Activated CD4-positive, alpha-beta T cell treated with anti-CD3 and anti-CD28 coated beads, Interleukin-2, amount 50 U/mL, for 24 hours (primary cell): ENCODE data around the gene AIP.
"Not testable (repeated sequence)": the region's sequence is repeated elsewhere in the genome, so short reads cannot be mapped to it uniquely, and the experiment has no call there.

Experiments
- DNase-seq, 2 donors: peaks; one replicate each; pipeline ENCODE4 v3.0.0-alpha.2; 2020; ENCODE audit warnings: low read depth in 1 of 2, low spot score in 1 of 2

The AIP gene

DNA sequence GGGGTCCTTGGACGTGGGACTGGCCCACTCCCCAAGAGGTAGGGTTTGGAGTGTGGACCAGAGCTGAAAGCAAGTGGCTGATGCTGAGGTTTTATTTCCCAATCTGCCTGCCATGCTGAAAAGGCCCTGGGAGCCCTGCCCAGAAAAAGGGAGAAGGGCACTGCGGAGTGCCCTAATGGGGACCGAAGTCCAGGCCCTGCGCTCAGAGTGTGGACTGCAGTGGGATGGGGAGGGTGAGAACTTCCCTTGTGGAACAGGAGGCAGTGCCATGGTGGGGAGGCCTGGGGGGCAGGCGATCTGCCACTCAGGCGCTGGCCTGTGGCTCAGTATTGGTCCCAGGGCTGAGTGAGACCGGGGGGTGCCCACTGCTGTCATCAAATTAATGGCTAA, 34.6 kb upstream of the AIP start:
- DNase-seq = no peak

- DNase-seq = no peak
Measured at GRCh38 chr11:67449116-67449844, 33.5 kb upstream of the AIP start.

- no peak for DNase-seq
Measured at GRCh38 chr11:67450796-67451657, 31.8 kb upstream of the AIP start.

GRCh38 chr11:67451658-67451976, 31.2 kb upstream of the AIP start:
- no peak for DNase-seq

- no peak for DNase-seq
Measured at GRCh38 chr11:67452141-67452952, 30.5 kb upstream of the AIP start, which contains the start of gene GPR152. Gene GPR152, minus strand, starts transcription at chr11:67452729. Its CDS starts 5 bp downstream, at chr11:67452724.

- no peak for DNase-seq
Measured at GRCh38 chr11:67453816-67454732, 28.8 kb upstream of the AIP start.

DNA sequence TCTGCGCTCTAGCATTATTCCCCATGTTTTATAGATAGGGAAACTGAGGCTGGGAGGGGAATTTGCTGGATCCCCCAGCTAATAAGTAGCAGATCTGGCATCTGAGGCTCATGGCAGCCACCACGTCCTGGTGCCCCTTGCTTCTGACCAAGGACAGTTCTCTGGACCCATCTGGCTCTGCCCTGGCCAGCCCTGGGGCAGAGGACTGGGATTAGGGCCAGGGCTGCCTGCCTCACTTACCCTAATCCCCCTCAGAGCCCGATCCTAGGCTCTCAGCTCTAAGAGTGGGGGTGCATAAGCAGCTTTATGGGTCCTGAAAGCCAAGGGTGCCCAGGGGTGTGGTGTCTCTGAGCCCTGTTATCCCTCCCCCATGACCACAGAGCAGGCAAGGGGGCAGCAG, 27.8 kb upstream of the AIP start, which contains the start of gene CABP4:
Gene CABP4, plus strand, starts transcription at position 301 of the 400 bp plus-strand sequence. Its CDS starts 70 bp downstream, at position 371.
- no peak for DNase-seq

DNA sequence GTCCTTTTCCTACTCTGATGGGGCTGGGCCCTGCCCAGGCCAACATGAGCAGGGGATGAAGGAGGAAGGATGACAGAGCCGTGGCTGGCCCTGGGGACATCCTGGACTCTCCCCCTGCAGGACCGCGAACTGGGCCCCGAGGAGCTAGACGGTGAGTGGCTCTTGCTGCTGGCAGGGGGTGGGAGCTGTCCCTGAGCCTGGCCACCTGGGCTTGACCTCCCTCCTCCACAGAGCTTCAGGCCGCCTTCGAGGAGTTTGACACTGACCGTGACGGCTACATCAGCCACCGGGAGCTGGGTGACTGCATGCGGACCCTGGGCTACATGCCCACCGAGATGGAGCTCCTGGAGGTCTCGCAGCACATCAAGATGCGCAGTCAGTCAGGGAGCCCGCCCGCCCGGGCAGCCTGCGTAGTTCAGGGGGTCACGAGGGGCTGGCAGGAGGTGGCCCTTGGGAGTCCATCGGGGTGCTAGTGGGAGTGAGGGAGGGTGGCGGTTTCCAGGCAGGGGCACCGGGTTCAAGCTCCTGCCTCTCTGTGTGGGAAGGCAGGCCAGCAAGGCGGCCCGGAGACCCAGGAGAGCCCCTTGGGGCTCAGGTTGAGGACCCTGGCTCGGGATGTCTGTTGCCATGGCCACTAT, 26.6 kb upstream of the AIP start:
- DNase-seq = no peak

GRCh38 chr11:67457453-67457852, 25.4 kb upstream of the AIP start:
- no peak for DNase-seq

- DNase-seq = no peak
Measured at GRCh38 chr11:67458266-67458665, 24.6 kb upstream of the AIP start.

DNA sequence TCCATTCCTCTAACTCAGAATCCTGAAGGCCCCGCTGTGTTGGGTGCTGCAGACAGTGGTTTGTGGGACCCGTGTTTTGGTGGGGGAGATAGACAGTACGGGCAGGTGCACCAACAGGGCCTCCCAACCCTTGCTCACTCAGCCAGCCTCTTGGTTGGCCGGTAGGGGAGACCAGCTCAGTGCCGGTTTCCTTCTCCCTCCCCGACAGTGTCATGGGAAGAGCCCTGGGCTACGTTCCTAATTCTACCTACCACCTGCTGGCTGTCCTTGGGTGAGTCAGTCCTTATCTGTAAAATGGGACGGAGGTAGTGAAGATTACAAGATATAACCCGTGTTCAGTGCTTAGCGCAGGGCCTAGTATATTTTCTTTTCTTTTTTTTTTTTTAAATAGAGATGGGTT, 19.6 kb upstream of the AIP start:
- DNase-seq = no peak

GRCh38 chr11:67463680-67464410, 19.0 kb upstream of the AIP start:
- DNase-seq = no peak

DNA sequence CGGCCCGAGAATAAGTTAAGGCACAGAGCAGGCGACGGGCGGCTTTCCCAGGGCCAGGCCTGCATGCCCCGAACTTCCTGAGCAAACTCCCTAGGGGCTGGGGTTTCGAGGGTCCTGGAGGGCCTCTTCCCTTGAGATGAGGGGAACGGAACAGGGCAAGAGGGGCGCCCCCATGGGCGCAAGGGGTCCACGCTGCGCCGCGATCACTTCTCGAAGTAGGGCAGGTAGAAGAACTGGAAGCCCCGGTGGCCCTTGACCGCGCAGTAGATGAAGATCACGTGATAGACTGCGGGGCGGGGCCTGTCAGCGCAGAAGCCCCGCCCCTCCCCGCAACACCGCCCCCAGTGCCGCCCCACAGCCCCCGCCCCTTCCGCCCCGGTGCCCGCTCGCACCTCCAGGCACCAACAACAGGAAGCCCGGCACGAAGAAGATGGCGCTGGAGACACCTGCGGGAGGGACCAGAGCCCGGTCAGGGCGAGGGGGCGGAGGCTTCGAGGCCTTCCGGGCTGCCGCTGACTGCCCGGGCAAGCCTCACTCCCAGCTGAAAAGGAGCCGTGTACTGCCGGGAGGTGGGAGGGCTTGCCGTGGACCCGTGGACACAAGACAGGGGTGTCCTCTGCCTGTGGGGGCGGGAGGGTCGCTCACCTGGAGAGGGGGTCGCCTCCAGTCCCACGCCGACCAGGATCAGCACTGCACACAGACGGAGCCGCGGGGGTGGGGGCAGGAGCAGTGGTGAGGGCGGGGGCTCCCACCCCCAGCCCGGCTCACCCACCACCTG, 18.2 kb upstream of the AIP start:
- DNase-seq = peak; percentile 78 to 88

DNA sequence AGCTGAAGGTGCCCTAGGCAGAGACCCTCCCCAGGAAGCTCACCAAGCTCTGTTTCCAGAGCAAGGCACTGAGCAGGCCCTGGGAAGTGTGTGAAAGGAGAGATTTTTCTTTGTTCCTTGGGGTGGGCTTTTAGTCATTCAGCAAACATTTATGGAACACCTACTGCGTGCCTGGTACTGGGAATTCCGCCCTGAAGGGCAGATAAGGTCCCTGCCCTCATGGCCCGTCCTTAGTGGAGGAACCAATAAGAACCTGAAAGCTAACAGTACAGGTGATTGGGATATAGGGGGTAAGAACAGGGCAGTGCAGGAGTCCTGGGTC, 17.7 kb upstream of the AIP start:
- no peak for DNase-seq

DNA sequence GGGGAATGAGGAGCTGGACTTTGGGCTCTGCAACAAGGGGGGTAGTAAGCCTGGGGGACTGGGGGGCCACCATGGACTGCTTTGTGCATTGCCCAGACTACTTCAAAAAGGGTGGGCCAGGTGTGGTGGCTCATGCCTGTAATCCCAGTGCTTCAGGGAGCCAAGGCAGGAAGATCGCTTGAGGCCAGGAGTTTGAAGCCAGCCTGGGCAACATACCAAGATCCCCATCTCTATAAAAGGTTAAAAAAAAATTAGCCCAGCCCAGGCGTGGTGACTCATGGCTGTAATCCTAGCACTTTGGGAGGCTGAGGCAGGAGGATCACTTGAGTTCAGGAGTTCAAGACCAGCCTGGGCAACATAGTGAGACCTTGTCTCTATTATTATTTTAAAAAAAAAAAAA, 17.3 kb upstream of the AIP start:
- not testable (repeated sequence) for DNase-seq

DNA sequence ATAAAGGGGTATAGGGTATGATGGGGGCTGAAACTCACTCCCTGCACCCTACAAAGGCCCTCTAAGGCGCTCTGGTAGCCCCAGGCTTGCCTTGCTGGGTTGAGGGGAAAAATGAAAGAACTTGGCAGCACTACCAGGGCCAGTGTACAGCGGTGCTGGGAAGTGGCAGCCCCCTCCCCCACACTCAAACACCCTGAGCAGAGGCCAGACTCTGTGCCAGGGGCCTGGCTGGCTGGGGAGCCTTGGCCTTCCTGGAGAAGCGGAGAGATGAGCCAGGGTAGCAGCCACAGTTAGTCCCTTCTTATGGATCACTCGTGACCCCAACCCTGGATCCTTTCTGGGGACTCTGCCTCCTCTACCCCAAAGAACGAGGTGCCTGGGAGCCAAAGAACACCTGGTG, 16.5 kb upstream of the AIP start:
- no peak for DNase-seq

- no peak for DNase-seq
Measured at GRCh38 chr11:67466962-67467771, 15.7 kb upstream of the AIP start.

GRCh38 chr11:67468056-67468455, 14.8 kb upstream of the AIP start:
- DNase-seq = no peak
